ENCODE results near the gene PAQR4.
"Not testable (repeated sequence)": the region's sequence is repeated elsewhere in the genome, so short reads cannot be mapped to it uniquely, and the experiment has no call there.

PAQR4 gene

DNA sequence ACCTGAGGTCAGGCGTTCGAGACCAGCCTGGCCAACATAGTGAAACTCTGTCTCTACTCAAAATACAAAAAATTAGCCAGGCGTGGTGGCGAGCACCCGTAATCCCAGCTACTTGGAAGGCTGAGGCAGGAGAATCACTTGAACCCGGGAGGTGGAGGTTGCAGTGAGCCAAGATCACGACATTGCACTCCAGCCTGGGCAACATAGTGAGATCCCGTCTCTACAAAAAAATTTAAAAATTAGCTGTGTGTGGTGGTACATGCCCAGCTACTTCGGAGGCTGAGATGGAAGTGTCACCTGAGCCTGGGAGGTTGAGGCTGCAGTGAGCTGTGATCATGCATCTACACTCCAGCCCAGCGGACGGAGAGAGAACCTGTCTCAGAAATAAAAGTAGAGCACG, 25.4 kb upstream of the PAQR4 start:
- DNase-seq (ENCODE audit: low spot score) = not testable (repeated sequence)

- DNase-seq (ENCODE audit: low spot score) = no peak
These were observed 22.5 kb upstream of the PAQR4 start for GRCh38 chr16:2946649-2947048.

DNA sequence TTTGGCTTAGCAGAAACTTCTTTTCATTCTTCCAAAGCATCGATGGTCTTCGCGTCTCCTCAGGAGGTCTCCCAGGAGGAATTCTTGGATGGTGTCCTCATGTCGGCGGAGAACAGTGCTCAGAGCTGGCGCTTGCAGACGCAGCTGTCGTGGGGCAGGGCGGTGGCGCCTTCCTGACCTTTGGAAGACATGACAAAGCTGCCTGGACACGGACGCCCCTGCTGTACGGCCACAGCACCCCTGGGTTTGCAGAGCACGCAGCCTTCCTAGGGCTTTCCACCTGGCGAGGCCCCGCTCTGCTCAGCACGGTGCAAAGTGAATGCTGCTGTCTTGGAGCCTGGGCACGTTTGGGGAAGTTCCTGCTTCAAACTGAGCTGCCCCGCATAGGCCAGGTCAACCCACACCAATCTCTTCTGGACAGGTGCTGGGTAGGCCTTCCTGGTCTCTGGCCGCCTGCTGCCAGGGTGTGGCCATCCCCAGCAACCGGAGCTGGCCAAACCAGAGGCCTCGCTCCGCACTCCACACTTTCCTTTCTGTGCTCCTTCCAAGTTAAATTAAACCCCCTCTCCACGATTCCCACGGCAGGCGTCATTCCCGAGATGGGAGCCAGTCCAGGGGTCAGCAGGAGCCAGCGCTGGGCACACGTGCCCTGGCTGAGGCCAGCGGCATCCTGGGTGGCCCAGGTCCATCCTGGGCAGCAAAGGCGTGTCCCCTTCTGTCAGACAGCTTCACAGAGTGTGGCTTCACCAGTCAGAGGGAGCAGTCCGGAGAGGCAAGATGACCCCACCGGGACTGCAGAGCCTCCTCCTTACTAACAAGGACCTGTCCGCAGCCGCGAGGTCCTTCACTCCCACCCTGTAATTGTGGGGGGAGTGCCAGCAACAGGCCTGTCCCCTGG, 20.1 kb upstream of the PAQR4 start:
- DNase-seq (ENCODE audit: low spot score) = no peak

GRCh38 chr16:2949705-2950352, 19.3 kb upstream of the PAQR4 start:
- no peak for DNase-seq (ENCODE audit: low spot score)

DNA sequence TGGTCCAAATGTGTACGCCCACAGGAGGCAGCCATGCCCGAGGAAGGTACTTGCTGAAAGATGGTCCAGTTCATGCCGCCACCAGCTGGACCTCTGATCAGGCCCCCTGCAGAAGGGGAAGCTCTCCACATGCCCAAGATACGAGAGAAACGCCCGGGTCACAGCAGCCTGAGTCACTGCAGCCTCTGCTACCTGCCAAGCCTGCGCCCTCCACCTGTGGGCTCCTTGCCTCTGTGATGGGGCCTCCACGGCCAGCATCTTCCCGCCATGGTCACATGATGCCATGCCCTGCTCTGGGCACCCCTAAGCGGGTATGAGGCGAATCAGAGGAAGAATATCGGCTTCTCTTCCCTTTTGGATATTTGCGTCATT, 18.8 kb upstream of the PAQR4 start:
- DNase-seq (ENCODE audit: low spot score) = no peak

DNA sequence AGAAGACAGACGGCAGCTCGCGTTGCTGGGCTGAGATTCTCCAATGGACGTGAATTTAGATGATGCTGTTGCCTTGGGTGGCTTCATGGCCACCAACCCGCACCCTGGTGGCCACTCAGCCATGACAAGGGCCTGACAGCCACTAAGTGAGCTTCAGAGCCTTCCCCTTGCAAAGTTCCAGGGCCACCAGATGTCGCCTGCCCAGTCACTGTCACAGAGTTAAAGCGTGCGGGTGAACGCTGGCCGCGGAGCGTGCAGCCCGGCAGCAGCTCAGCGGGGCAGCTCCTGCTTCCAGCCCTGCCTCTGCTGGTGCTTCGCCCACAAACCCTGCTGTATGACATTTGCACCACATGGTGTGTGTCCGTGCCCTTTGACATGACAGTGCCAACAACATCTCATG, 18.4 kb upstream of the PAQR4 start:
- DNase-seq (ENCODE audit: low spot score) = no peak

GRCh38 chr16:2952679-2953078, 16.5 kb upstream of the PAQR4 start:
- DNase-seq (ENCODE audit: low spot score) = no peak

DNA sequence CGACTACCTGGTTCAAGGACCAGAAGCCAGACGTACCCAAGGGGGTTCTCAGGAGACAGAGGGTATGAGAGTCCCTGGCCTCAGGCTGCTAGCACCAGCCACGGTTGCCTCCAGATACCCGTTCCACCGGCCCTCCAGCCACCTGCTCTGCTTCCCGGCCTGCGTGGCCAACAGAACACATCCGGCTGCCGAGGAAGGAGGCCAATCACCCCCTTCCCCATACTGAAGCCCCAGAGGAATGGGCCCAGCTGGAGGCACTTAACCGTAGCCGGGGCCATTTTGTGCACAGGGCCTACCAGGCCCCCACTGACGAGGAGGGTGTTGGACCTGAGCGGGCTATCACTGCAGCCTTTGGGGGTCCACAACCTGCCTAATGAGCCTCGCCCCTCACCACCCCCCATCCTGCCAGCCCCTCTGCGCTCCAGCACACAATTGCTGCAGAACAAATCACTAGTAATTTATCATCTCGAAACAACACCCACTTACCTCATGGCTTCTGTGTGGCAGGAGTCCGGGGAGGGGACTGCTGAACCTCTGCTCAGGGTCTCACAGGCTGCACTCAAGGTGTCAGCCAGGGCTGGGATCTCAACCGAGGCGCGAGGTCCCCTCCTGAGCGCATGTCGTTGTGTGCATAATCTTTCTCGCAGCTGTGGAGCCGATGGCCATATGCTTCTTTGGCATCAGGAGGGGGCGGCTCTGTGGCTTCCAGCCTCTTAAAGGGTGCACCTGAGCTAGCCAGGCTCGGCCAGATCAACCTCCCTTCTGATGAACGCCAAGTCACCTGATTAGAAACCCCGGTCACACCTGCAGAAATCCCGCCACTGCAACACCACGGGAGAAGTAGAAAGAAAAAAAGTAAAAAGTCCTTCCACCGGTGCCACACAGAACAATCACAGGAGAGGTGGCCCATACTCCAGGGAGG, 15.2 kb upstream of the PAQR4 start:
- DNase-seq (ENCODE audit: low spot score) = no peak

- no peak for DNase-seq (ENCODE audit: low spot score)
These were observed 14.3 kb upstream of the PAQR4 start for GRCh38 chr16:2954656-2955381.

- DNase-seq (ENCODE audit: low spot score) = no peak
These were observed 13.7 kb upstream of the PAQR4 start for GRCh38 chr16:2955438-2955778.

GRCh38 chr16:2955779-2956578, 13.2 kb upstream of the PAQR4 start:
- DNase-seq (ENCODE audit: low spot score) = no peak

DNA sequence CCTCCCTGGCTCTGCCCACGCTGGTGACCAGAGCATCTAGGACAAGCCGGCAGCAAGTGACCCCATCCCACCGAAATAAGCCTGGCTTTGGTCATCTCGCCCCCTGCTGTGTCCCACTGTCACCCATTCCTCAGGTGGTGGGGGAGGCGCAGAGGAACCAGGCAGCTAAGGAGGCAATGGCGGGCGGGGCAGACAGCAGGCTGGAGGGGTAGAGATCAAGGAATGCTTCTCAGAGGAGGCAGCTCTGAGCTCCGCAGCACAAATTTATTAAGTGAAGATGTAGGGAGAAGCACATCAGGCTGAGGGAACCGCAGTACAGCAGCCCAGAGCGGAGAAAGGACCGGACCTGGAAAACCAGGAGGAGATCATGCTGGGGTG, 12.6 kb upstream of the PAQR4 start:
- no peak for DNase-seq (ENCODE audit: low spot score)

DNA sequence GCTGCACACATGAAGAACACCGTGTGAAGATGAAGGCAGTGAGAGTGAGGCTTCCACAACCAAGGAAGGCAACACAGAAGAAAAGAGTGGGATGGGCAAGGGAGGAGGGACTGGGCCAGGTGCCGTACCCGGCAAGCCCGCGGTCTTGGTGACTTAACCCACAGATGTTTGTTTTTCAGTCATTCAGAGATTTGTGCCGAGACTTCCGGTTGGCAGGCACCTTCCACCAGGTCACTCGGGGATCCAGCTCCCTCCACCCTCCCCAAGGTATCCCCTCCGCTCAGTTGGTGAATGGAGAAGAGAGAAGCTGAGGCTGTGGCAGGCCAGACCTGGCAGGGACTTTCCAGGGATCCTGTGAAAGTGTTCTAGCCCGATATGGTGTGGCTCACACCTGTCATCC, 9.9 kb upstream of the PAQR4 start:
- no peak for DNase-seq (ENCODE audit: low spot score)

- no peak for DNase-seq (ENCODE audit: low spot score)
These were observed 8.8 kb upstream of the PAQR4 start for GRCh38 chr16:2960183-2961010.

DNA sequence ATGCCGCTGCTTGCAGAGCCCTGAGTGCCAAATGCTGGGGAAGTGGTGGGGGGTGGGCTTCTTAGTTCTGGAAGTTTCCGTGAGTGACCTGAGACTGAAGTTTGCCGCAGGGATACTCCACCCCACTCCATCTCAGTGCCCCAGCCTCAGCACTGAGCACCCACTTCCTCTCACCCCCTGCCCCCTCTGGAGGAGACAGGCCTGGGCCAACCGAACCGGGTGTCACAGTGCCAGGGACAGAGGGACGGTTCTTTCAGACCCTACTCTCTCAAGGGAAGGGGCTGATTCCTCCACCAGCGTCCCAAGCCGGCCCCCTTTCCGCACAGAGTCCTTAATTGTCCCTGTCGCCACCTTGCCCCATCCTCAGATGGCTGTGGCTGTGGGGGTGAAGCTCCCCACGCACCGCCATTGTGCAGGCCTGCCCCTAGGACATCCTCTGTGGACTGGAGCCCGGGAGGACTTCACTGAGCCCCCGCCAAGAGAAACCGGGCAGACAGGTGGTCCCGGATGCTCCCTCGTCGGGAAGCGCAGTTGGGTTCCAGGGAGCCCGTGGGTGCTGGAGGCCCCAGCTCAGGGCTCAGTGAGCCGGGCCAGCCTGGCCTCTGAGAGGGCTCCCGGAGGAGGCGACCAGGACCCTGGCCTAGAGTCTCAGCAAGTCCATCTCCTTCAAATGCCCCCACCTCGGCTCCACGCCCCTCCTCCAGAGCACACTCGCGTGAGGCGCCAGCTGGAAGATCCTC, 6.6 kb upstream of the PAQR4 start:
- DNase-seq (ENCODE audit: low spot score) = no peak

GRCh38 chr16:2963074-2963722, 6.0 kb upstream of the PAQR4 start:
- DNase-seq (ENCODE audit: low spot score) = no peak

GRCh38 chr16:2963723-2964474, 5.2 kb upstream of the PAQR4 start, which contains the start of gene KREMEN2:
KREMEN2 (plus strand) TSS chr16:2964275; CDS start chr16:2964521, 246 bp downstream.
- DNase-seq (ENCODE audit: low spot score) = no peak
